NCI-H748 (cell line): Measurements from ENCODE around the gene CX3CL1.
"Not testable (repeated sequence)": the region's sequence is repeated elsewhere in the genome, so short reads cannot be mapped to it uniquely, and the experiment has no call there.

Source experiments
- DNase-seq: peaks from one replicate; lab custom pipeline; 2025; ENCODE audit not compliant: unreplicated experiment; lab: John Stamatoyannopoulos, UW

CX3CL1 gene

GRCh38 chr16:57382535-57383275 lies 10.4 kb downstream of the CX3CL1 start:
- no peak for DNase-seq

GRCh38 chr16:57383276-57384247 lies 11.3 kb downstream of the CX3CL1 start:
- no peak for DNase-seq

DNA sequence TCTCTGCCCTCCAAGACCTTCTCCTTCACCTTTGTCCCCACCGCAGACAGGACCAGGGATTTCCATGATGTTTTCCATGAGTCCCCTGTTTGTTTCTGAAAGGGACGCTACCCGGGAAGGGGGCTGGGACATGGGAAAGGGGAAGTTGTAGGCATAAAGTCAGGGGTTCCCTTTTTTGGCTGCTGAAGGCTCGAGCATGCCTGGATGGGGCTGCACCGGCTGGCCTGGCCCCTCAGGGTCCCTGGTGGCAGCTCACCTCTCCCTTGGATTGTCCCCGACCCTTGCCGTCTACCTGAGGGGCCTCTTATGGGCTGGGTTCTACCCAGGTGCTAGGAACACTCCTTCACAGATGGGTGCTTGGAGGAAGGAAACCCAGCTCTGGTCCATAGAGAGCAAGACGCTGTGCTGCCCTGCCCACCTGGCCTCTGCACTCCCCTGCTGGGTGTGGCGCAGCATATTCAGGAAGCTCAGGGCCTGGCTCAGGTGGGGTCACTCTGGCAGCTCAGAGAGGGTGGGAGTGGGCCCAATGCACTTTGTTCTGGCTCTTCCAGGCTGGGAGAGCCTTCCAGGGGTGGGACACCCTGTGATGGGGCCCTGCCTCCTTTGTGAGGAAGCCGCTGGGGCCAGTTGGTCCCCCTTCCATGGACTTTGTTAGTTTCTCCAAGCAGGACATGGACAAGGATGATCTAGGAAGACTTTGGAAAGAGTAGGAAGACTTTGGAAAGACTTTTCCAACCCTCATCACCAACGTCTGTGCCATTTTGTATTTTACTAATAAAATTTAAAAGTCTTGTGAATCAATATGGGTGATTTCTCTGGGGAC lies 12.2 kb downstream of the CX3CL1 start:
- DNase-seq: no peak

DNA sequence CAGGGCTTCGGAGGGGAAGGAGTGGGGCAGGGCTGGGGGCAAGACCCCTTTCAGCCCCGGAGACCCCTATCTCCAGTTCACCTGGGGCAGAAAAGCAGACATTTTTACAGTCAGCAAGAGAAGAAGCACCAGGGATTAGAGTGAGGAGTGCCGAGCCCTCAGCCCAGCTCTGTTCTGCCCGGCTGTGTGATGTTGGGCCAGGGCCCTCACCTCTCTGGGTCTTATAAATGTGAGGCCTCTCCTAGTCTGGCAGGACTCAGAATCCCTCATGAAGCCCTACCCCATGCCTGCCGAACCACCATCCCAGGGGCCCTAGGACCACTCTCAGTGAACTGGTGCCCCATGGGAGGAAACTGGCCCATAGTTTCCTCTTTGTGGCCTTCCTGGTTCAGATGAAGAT lies 12.8 kb downstream of the CX3CL1 start:
- no peak for DNase-seq

- peak; percentile 2 for DNase-seq
Observed at GRCh38 chr16:57386381-57386951, 14.2 kb downstream of the CX3CL1 start.

DNA sequence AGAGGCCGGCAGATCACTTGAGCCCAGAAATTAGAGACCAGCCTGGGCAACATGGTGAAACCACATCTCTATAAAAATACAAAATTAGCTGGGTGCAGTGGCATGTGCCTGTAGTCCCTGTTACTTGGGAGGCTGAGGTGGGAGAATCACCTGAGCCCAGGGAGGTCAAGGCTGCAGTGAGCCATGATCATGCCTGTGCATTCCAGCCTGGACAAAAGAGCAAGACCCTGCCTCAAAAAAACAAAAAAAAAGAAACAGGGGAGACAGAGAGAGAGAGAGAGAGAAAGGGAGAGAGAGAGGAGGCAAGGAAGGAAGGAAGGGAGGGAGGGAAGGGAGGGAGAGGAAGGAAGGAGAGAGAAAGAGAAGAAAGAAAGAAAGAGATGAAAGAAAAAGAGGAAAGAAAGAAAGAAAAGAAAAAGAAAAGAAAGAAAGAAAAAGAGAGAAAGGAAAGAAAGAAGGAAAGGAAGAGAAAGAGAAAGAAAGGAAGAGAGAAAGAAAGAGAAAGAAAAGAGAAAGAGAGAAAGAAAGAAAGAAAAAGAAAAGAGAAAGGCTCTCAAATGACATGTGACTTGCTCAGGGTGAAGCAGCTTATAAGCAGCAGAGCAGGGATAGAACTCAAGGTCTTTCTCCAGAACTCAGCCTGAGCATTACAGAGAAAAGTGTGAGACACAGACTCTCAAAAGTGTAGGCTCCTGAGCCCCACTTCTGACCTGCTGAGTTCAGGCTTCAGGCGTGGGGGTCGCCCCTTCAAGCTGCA lies 15.5 kb downstream of the CX3CL1 start:
- DNase-seq: no peak

DNA sequence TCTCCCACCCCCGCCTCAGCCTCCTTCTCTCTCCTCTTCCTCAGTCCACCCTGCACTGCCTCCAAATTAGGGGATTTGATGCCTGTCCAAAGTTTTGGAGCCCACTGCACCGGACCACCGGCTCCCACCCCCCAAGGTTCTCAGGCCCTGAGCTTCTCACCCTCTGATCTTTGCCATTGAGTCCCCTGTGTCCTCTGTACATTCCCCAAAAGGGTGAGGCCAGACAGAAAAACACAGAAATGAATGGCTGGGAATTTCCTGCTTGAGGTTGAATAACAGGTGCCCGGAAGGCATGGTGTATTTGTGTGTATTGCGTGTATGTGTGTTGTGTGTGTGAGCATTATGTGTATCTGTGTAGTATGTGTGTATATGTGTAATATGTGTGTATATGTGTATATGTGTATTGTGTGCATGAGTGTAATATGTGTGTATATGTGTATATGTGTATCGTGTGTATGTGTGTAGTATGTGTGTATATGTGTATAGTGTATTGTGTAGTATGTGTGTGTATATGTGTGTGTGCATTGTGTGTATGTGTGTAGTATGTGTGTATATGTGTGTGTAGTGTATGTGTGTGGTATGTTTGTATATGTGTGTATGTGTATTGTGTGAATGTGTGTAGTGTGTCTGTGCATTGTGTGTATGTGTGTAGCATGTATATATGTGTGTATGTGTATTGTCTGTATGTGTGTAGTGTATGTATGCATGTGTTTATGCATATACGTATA lies 16.2 kb downstream of the CX3CL1 start:
- DNase-seq: no peak

- no peak for DNase-seq
Observed at GRCh38 chr16:57389087-57389468, 16.8 kb downstream of the CX3CL1 start.

- no peak for DNase-seq
Observed at GRCh38 chr16:57390636-57391295, 18.5 kb downstream of the CX3CL1 start.

DNA sequence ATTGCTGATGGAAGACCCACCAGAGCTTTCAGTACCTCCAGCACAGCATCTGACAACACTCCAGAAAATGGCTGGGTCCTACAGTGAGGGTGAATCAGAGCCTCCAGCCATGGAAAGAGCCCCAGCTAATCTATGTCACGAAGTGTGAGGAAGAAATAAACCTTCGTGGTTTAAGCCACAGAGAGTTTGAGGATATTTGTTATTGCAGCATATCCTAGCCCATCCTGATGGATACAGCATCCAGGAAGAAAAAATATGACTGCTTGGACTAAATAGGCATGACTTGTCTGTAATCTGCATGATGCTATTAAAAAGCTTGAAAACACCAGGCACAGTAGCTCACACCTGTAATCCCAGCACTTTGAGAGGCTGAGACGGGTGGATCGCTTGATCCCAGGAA lies 19.0 kb downstream of the CX3CL1 start:
- no peak for DNase-seq

DNA sequence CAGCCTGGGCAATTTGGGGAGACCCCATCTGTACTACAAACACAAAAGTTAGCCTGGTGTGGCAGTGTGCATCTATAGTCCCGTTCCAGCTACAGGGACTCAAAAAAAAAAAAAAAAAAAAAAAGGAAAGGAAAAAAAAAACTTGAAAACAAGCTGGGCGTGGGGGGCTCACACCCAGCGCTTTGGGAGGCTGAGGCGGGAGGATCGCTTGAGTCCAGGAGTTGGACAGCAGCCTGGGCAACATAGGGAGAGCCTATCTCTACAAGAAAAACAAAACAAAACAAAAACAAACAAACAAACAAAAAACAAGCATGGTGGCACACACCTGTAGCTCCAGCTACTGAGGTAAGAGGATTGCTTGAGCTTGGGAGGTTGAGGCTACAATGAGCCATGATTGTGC lies 19.4 kb downstream of the CX3CL1 start:
- DNase-seq: no peak

GRCh38 chr16:57392694-57393093 lies 20.4 kb downstream of the CX3CL1 start:
- DNase-seq: no peak

- DNase-seq: peak; percentile 13
Observed at GRCh38 chr16:57394444-57394843, 22.2 kb downstream of the CX3CL1 start.

DNA sequence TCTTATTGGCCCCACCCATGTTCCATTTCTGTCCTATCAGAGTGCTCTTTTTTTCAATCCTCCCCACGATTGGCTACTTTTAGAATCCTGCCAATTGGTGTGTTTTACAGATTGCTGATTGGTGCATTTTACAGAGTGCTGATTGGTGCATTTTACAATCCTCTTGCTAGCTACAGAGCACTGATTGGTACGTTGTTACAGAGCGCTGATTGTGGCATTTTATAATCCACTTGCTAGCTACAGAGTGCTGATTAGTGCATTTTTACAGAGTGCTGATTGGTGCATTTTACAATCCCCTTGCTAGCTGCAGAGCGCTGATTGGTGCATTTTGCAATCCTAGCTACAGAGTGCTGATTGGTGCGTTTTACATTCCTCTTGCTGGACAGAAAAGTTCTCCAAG lies 22.7 kb downstream of the CX3CL1 start:
- no peak for DNase-seq

- DNase-seq: no peak
Observed at GRCh38 chr16:57396786-57397185, 24.5 kb downstream of the CX3CL1 start.

DNA sequence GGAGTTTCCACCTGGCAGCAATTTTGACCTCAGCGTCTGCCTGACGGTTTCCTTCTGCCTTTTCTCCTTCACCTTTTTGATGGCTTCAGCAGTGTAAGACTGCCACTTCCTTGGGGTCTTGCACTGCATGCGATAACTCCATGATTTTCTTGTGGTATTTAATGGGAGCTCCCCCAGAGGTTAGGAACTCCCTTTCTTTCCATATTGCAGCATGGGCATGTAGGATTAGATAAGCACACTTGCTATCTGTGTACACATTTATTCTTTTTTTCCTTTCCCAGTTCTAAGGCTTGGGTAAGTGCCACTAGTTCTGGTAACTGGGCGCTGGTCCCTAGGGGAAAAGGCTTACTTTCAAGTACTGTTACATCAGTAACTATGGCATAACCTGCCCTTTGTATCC lies 25.2 kb downstream of the CX3CL1 start:
- DNase-seq: not testable (repeated sequence)

DNA sequence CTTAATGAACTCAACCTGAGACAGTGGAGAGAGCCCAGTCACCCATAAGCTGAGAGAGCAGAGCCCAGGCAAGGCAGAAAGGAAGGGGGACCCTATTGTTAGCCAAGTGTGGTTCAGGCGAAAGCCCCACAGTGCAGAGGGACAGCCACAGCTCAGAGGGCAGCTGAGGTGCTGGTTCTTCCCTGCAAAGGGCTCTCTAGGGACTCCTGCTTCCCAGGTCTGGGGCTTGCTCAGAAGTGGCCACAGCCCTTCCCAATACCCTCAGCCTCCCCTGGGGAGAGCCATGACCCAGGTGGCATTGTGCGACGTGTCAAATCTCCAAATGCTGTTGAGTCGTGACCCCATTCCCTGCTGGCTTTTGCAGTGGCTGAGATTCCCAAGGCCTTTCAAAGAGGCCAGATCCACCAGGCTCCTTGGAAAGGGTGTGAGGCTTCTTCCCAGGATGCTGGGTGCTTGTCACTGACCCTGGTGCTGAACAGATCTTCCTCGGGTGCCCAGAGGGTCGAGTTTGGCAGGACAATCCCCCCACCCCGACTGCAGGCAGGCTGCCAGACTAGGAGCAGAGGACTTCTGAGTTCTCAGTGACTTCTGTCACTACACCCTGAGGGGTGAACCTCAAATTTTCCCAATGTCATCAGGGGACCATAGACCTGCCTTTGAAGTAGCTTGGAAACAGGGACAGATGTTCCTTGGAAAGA lies 29.8 kb downstream of the CX3CL1 start:
- DNase-seq: no peak
